Measurements from ENCODE around the gene DHDDS. TPM values are rescaled to one million over a fixed set of nuclear protein-coding genes. Genes with fewer than 3 reads are reported as not detected.

The DHDDS gene
- polyA plus RNA-seq, 3 donors, result 21.3 to 27.4 (median 24.0) TPM

DNA sequence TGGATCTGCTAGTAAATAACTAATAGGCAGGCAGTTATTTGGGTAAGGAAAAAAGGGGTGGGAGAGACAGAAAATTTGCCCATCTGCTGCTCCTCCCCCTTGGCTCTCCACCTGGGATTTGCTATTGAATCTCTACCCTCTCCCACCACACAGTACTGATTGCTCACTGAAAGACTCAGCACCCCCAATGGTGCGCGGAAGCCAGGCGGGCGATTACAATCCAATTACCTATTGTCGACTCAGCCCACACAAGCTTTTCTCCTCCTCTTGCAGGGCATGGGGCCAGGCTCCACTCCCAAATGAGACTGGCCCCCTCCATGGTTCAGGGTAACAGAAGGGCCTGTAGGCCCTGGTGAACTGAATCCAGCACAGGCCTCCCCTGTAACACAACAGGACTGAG, 37.4 kb downstream of the DHDDS start:
- no peak overlapping the region for H3K4me2 ChIP-seq (replicated peaks; ENCODE audit: extremely low read depth, low read length, poor library complexity, severe bottlenecking)

GRCh38 chr1:26470878-26471497, 38.9 kb downstream of the DHDDS start:
- peak in 1 of 3 donors; percentile 8 for DNase-seq
- Histone ChIP-seq H4K20me1 (ENCODE audit: insufficient read depth, low read length) (peaks cover 72% of the 10 kb centered on the region), H3K79me2 (ENCODE audit: insufficient read depth, low read length) (peaks cover 66% of the 10 kb centered on the region), H3K27me3 (ENCODE audit: control insufficient read depth in 2 of 2, insufficient read depth in 2 of 2, low read length in 2 of 2) (no peaks in the 10 kb centered on the region), H3K27ac (ENCODE audit: low read depth in 1 of 2, low read length in 2 of 2) (peak overlapping the region; percentile 86 to 90), H3K4me3 (replicated peaks in 1 of 3; ENCODE audit: low read depth in 2 of 3, low read length in 3 of 3) (peak overlapping the region; percentile 51 to 92 (median 81)), H3K9me3 (replicated peaks in 1 of 2; ENCODE audit: control insufficient read depth in 1 of 2, insufficient read depth in 1 of 2, low read length in 2 of 2) (no peaks in the 10 kb centered on the region), H2AFZ (ENCODE audit: insufficient read depth, low read depth, low read length, poor library complexity, severe bottlenecking) (peak overlapping the region; percentile 79), H3K4me1 (ENCODE audit: control insufficient read depth in 1 of 2, insufficient read depth in 2 of 2, low read length in 2 of 2) (peaks cover 37 to 47% of the 10 kb centered on the region in 2 donors), H3K4me2 (replicated peaks; ENCODE audit: extremely low read depth, low read length, poor library complexity, severe bottlenecking) (peak overlapping the region; percentile 99), H3K36me3 (replicated peaks in 1 of 2; ENCODE audit: control insufficient read depth in 1 of 2, insufficient read depth in 2 of 2, low read length in 2 of 2) (peaks cover 32 to 54% of the 10 kb centered on the region in 2 donors), H3K9ac (ENCODE audit: insufficient read depth, low read length, poor library complexity, severe bottlenecking) (peak overlapping the region; percentile 90)
- Mint-ChIP-seq H3K27me3 (ENCODE audit: low read depth in 3 of 3) (peaks cover 0 to 3% (median 0%) of the 10 kb centered on the region in 3 donors), H3K27ac (peak overlapping the region; percentile 87 to 97 (median 96)), H3K4me3 (peak overlapping the region; percentile 94 to 96), H3K36me3 (peaks cover 51 to 63% of the 10 kb centered on the region in 2 donors), H3K4me1 (peaks cover 53% of the 10 kb centered on the region), H3K9me3 (no peaks in the 10 kb centered on the region)
- intact Hi-C loops (cut with micrococcal nuclease), result no loop called here
- TF ChIP-seq, protein P1, sequence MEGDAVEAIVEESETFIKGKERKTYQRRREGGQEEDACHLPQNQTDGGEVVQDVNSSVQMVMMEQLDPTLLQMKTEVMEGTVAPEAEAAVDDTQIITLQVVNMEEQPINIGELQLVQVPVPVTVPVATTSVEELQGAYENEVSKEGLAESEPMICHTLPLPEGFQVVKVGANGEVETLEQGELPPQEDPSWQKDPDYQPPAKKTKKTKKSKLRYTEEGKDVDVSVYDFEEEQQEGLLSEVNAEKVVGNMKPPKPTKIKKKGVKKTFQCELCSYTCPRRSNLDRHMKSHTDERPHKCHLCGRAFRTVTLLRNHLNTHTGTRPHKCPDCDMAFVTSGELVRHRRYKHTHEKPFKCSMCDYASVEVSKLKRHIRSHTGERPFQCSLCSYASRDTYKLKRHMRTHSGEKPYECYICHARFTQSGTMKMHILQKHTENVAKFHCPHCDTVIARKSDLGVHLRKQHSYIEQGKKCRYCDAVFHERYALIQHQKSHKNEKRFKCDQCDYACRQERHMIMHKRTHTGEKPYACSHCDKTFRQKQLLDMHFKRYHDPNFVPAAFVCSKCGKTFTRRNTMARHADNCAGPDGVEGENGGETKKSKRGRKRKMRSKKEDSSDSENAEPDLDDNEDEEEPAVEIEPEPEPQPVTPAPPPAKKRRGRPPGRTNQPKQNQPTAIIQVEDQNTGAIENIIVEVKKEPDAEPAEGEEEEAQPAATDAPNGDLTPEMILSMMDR (IDR thresholded peaks at IDR 0.05), result no peak
- WGBS (ENCODE audit: insufficient coverage), result 33% methylated on average over 10 of the region's 14 CpGs

More for the DNA sequence above, 37.4 kb downstream of the DHDDS start:
- Mint-ChIP-seq H3K36me3 (peaks cover 54 to 68% of the 10 kb centered on the region in 2 donors), H3K4me1 (peaks cover 50% of the 10 kb centered on the region), H3K27ac (peak overlapping the region in 4 of 7 donors; percentile 54 to 97 (median 73)), H3K9me3 (no peaks in the 10 kb centered on the region), H3K27me3 (ENCODE audit: low read depth in 3 of 3) (peaks cover 0 to 3% (median 0%) of the 10 kb centered on the region in 3 donors), H3K4me3 (peak overlapping the region in 1 of 2 donors; percentile 31)
- 95% methylated on average over 4 of the region's 5 CpGs for WGBS (ENCODE audit: insufficient coverage)
- H3K27ac ChIP-seq (ENCODE audit: low read depth in 1 of 2, low read length in 2 of 2), result peak overlapping the region in 1 of 2 donors; percentile 86
- intact Hi-C loops (cut with micrococcal nuclease), result no loop called here
- TF ChIP-seq, protein P1 (IDR thresholded peaks at IDR 0.05), result no peak
- H3K4me3 ChIP-seq (replicated peaks in 1 of 3; ENCODE audit: low read depth in 2 of 3, low read length in 3 of 3), result peak overlapping the region in 1 of 3 experiments; percentile 81
- peaks cover 41 to 59% of the 10 kb centered on the region in 2 donors for H3K36me3 ChIP-seq (replicated peaks in 1 of 2; ENCODE audit: control insufficient read depth in 1 of 2, insufficient read depth in 2 of 2, low read length in 2 of 2)
- H3K4me1 ChIP-seq (ENCODE audit: control insufficient read depth in 1 of 2, insufficient read depth in 2 of 2, low read length in 2 of 2), result peaks cover 37 to 43% of the 10 kb centered on the region in 2 donors
- H4K20me1 ChIP-seq (ENCODE audit: insufficient read depth, low read length), result peaks cover 68% of the 10 kb centered on the region
- H3K9ac ChIP-seq (ENCODE audit: insufficient read depth, low read length, poor library complexity, severe bottlenecking), result no peak overlapping the region
- DNase-seq, result no peak
- H3K79me2 ChIP-seq (ENCODE audit: insufficient read depth, low read length), result peaks cover 60% of the 10 kb centered on the region
- H3K9me3 ChIP-seq (replicated peaks in 1 of 2; ENCODE audit: control insufficient read depth in 1 of 2, insufficient read depth in 1 of 2, low read length in 2 of 2), result no peaks in the 10 kb centered on the region
- H3K27me3 ChIP-seq (ENCODE audit: control insufficient read depth in 2 of 2, insufficient read depth in 2 of 2, low read length in 2 of 2), result no peaks in the 10 kb centered on the region
- no peak overlapping the region for H2AFZ ChIP-seq (ENCODE audit: insufficient read depth, low read depth, low read length, poor library complexity, severe bottlenecking)
